Midbrain (tissue), 1 donor: ENCODE results near the gene RILPL1.
"Not testable (repeated sequence)": the region's sequence is repeated elsewhere in the genome, so short reads cannot be mapped to it uniquely, and the experiment has no call there.

Experiments
- DNase-seq: peaks from one replicate; lab custom pipeline; 2025; lab: John Stamatoyannopoulos, UW

RILPL1 gene

GRCh38 chr12:123529686-123530085 is 3.8 kb downstream of the RILPL1 start:
- no peak for DNase-seq

GRCh38 chr12:123528858-123529257 is 4.7 kb downstream of the RILPL1 start:
- no peak for DNase-seq

- DNase-seq = no peak
Observed at GRCh38 chr12:123526542-123527080, 6.9 kb downstream of the RILPL1 start.

GRCh38 chr12:123524378-123524777 is 9.1 kb downstream of the RILPL1 start:
- no peak for DNase-seq

DNA sequence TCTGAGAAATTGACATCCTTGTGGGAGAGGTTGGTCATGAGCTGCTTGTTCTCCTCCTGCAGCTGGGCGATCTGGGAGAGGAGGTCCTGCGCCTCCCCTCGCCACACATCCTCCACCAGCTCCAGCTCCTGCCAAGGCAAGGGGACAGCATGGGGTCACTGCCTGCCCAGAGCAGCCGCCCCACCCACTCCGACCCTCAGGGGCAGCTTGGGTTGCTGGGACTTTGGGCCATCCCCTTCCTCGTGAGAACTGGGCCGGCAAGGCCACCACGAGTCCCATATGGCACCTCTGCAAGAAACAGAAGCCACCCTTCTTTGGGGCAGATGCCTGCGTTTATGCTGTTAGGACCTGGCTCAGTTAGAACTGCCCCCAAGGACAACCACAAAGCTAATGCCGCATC is 10.0 kb downstream of the RILPL1 start:
- DNase-seq = no peak

- no peak for DNase-seq
Observed at GRCh38 chr12:123522164-123522563, 11.4 kb downstream of the RILPL1 start.

- no peak for DNase-seq
Observed at GRCh38 chr12:123520567-123521474, 12.7 kb downstream of the RILPL1 start.

- DNase-seq = no peak
Observed at GRCh38 chr12:123519141-123520001, 14.1 kb downstream of the RILPL1 start.

- no peak for DNase-seq
Observed at GRCh38 chr12:123516216-123516780, 17.2 kb downstream of the RILPL1 start.

GRCh38 chr12:123514582-123515221 is 18.8 kb downstream of the RILPL1 start:
- DNase-seq = not testable (repeated sequence)

- no peak for DNase-seq
Observed at GRCh38 chr12:123513805-123514204, 19.7 kb downstream of the RILPL1 start.

GRCh38 chr12:123512838-123513665 is 20.5 kb downstream of the RILPL1 start:
- no peak for DNase-seq

GRCh38 chr12:123506843-123507236 is 26.7 kb downstream of the RILPL1 start:
- no peak for DNase-seq

- DNase-seq = no peak
Observed at GRCh38 chr12:123506059-123506842, 27.3 kb downstream of the RILPL1 start.

- peak; percentile 55 for DNase-seq
Observed at GRCh38 chr12:123502163-123502704, 31.3 kb downstream of the RILPL1 start.

GRCh38 chr12:123499332-123499731 is 34.2 kb downstream of the RILPL1 start:
- no peak for DNase-seq

GRCh38 chr12:123498126-123498825 is 35.2 kb downstream of the RILPL1 start:
- no peak for DNase-seq

GRCh38 chr12:123497065-123497464 is 36.5 kb downstream of the RILPL1 start:
- no peak for DNase-seq
